SK-N-MC (cell line): ENCODE results near the gene YWHAE.

Experiments
- EZH2 ChIP-seq: fragments of 200-600 bp; sonication (generic); IDR thresholded peaks from one replicate; pipeline ENCODE4 v1.6.1; 2017; ENCODE audit warnings: antibody characterized with exemption
- FOXP2 ChIP-seq: optimal IDR thresholded peaks from 2 replicates; pipeline ENCODE3; 2011; ENCODE audit warnings: mild to moderate bottlenecking, moderate library complexity; ENCODE audit not compliant: insufficient read depth; ENCODE audit errors: extremely low read length, control extremely low read depth
- POLR2AphosphoS5 ChIP-seq: IDR thresholded peaks from 2 replicates; pipeline ENCODE4 v1.6.1; 2012; ENCODE audit warnings: mild to moderate bottlenecking, low read depth, low read length, borderline replicate concordance

- TF ChIP-seq FOXP2 (no peak), EZH2 (no peak), POLR2AphosphoS5 (no peak)
Measured at GRCh38 chr17:1440921-1441320, 40.9 kb upstream of the YWHAE start.
